ENCODE data around the gene C19orf73.

DNA sequence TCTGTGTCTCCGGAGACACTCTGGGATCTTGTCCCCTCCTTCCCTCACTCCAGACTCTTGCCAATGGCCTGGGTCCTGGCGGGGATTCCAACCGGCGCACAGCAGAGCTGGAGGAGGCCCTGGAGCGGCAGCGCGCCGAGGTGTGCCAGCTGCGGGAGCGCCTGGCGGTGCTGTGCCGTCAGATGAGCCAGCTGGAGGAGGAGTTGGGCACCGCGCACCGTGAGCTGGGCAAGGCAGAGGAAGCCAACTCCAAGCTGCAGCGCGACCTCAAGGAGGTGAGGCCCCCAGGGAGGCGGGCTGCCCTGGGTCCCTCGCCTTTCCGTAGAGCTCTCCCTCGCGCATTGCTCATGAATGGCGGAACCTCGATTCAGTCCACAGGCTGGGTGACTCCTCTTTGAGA lies 11.4 kb upstream of the C19orf73 start:
- TF ChIP-seq CTCF (conservative IDR thresholded peaks at IDR 0.05; ENCODE audit: low read length): no peak
- TF ChIP-seq EZH2phosphoT487 (IDR thresholded peaks at IDR 0.05; ENCODE audit: borderline replicate concordance): no peak

Data from Loucy (cell line).